GM10266 (cell line): ENCODE data around the gene GRM5.

Source experiments
- DNase-seq: peaks from one replicate; pipeline ENCODE4 v3.0.0; 2012; ENCODE audit errors: extremely low spot score
- TF ChIP-seq, protein P1 (sequence below): IDR thresholded peaks from 2 replicates; pipeline ENCODE4 v1.5.1; 2012; ENCODE audit warnings: mild to moderate bottlenecking, low read depth; ENCODE audit not compliant: control insufficient read depth, insufficient read depth; ENCODE audit errors: missing control alignments

The GRM5 gene

DNA sequence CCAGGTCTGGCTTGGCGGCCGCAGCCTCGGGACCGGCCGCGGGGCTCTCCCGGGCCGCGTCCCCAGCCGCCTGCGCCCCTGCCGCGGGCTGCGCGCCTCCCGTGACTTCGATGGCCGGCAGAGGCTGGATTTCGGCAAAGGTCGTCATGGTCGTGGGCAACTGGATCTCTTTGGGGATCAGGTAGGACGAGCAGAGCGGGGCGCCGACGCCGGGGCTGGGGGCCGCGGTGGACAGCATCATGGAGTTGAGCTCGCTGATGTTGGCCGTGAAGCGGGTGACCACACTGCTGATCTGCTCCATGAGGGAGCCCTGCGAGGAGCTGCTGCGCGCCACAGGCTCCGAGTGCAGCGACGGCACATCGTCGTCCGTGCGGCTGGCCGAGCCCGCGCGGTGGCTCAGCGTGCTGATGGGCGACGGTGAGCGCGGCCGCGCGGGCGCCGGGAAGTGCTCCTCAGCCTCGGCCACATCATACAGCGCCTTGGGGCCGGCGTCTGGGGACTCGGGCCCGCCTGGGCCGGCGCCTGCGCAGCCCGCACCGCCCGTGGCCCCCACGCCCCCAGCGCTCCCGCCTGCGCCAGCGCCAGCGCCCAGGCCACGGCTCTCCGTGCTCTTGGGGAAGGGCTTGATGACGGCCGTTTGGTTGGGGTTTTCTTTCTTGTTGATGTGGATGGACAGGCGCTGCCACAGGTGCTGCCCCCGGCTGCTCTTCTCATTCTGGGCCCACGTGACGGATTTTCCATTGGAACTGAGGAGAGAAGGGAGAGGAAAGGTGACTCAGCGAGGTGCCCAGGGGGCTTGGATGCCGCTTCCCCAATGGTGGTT lies 556.8 kb downstream of the GRM5 start:
- TF ChIP-seq, protein P1, sequence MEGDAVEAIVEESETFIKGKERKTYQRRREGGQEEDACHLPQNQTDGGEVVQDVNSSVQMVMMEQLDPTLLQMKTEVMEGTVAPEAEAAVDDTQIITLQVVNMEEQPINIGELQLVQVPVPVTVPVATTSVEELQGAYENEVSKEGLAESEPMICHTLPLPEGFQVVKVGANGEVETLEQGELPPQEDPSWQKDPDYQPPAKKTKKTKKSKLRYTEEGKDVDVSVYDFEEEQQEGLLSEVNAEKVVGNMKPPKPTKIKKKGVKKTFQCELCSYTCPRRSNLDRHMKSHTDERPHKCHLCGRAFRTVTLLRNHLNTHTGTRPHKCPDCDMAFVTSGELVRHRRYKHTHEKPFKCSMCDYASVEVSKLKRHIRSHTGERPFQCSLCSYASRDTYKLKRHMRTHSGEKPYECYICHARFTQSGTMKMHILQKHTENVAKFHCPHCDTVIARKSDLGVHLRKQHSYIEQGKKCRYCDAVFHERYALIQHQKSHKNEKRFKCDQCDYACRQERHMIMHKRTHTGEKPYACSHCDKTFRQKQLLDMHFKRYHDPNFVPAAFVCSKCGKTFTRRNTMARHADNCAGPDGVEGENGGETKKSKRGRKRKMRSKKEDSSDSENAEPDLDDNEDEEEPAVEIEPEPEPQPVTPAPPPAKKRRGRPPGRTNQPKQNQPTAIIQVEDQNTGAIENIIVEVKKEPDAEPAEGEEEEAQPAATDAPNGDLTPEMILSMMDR, result no peak
- DNase-seq, result peak; percentile 66

DNA sequence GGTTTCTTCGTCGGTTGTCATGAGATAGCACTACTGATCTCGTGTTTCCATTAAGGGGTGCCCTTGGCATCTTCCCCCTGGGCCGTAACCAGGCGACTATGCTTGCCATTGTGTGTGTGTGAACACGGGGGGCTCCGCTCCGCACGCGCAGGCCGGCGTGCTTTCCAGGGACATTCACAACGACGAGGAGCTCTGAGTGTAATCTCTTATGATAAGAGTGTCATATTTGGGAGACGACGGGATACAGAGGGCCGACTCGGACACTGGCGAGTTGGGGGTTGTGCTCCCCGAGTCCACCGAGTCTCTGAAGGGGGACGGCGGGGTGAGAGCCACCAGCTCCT lies 557.4 kb downstream of the GRM5 start:
- DNase-seq, result no peak
- TF ChIP-seq, protein P1, result no peak

- TF ChIP-seq, protein P1, result no peak
- no peak for DNase-seq
Measured at GRCh38 chr11:88507771-88508417, 557.9 kb downstream of the GRM5 start.

GRCh38 chr11:88501541-88501940 lies 564.2 kb downstream of the GRM5 start:
- TF ChIP-seq, protein P1, result no peak
- no peak for DNase-seq

DNA sequence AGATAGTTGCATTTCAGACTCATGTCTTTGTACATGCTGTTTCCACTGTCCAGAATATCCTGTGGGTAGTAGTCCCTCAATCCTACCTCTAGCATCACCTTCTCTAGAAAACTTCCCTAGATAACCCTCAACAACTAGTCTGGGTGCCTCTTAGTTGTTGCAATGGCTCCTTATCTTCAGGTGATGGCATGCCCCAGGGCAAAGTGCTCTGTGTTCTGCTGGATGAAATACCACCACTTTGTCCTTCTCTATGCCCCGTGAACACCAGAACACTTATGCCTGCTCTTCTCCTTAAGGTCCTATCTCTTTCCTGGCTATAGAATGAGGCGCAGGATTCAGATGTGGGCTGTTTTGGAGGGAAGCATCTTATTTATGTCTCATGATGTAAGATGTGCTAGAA lies 569.9 kb downstream of the GRM5 start:
- no peak for DNase-seq
- TF ChIP-seq, protein P1, result no peak

- TF ChIP-seq, protein P1, result no peak
- DNase-seq, result no peak
Measured at GRCh38 chr11:88494848-88495247, 570.9 kb downstream of the GRM5 start.

GRCh38 chr11:88491674-88492073 lies 574.1 kb downstream of the GRM5 start:
- no peak for DNase-seq
- TF ChIP-seq, protein P1, result no peak
